Heart left ventricle (tissue), 13 donors: ENCODE data around the gene MKLN1.

ENCODE experiments used
- CTCF ChIP-seq, 12 donors: fragments of 200-600 bp; sonication (generic) in 4 of 12; IDR thresholded peaks; one replicate each; pipeline versions ENCODE4 v1.5.0 to v1.8.0; 2018 to 2022; ENCODE audit warnings: antibody characterized with exemption in 12 of 12, mild to moderate bottlenecking in 5 of 12
- POLR2A ChIP-seq, 2 donors: fragments of 450-650 bp; IDR thresholded peaks; one replicate each; pipeline ENCODE4 v1.6.1; 2017; ENCODE audit warnings: antibody characterized with exemption in 2 of 2, mild to moderate bottlenecking in 2 of 2, moderate library complexity in 2 of 2
- donor health status: ischemic (EF 13 %, LVEDD 7.1; RV severe dilation, severe dysfunction).
- donor health status: DM: no; HTN: yes; CAD: no.
- donor health status: DM: no; HTN: no; CAD: no.
- donor health status: ischemic (EF 25% LVEDD 6.9; RV normal size, moderate dysfunction).
- donor health status: ischemic (EF 25% LVEDD 5.7; RV mildly dilated, moderate dysfunction).
- donor health status: ischemic (EF 35%, LVEDD 5.7; RV mildly dilated, moderate dysfunction).
- donor health status: nonischemic (EF 11% LVEDD 7.7; RV severe dilation, severe dysfunction).
- donor health status: DM: yes; HTN: yes; CAD: no.
- donor health status: PGD.
- donor health status: ischemic (EF 29% LVEDD 5.4; RV normal size, mild dysfunction).
- donor health status: nonischemic (EF 23%, LVEDD 6.1; RV moderate dilation, normal function).

GRCh38 chr7:131284702-131285419, 42.8 kb upstream of the MKLN1 start:
- TF ChIP-seq CTCF (IDR thresholded peaks at IDR 0.05), result no peak
- TF ChIP-seq POLR2A (IDR thresholded peaks at IDR 0.05), result no peak
